Measurements from ENCODE around the gene CCDC33.

- TF ChIP-seq CTCF (IDR thresholded peaks at IDR 0.05; ENCODE audit: low read depth, low read length, poor library complexity, severe bottlenecking) (no peak), EZH2phosphoT487 (IDR thresholded peaks at IDR 0.05; ENCODE audit: borderline replicate concordance, low read length) (no peak)
Measured at GRCh38 chr15:74376226-74376625, 140.1 kb downstream of the CCDC33 start.

Measured in DOHH2 (cell line).